NT2/D1 (cell line): ENCODE measurements around the gene MLEC.

ENCODE experiments used
- YY1 ChIP-seq: IDR thresholded peaks from 2 replicates; pipeline ENCODE4 v1.6.1; 2011; ENCODE audit not compliant: insufficient read length, insufficient read depth
- ZNF274 ChIP-seq: IDR thresholded peaks from 2 replicates; pipeline ENCODE4 v1.6.1; 2011; ENCODE audit warnings: mild to moderate bottlenecking, low read depth, low read length

- no peak for TF ChIP-seq YY1
- TF ChIP-seq ZNF274 = no peak
These were observed 32.1 kb downstream of the MLEC start for GRCh38 chr12:120719072-120719471.
